GM12872 (cell line): ENCODE measurements around the gene MFNG.
A peak's percentile ranks its signal among the peaks of the same experiment; 100 is the strongest.

Experiments used
- TF ChIP-seq, protein P1 (sequence below): IDR thresholded peaks from 3 replicates; pipeline ENCODE4 v1.5.1; 2011; ENCODE audit warnings: low read depth, mild to moderate bottlenecking, low read length, moderate library complexity; ENCODE audit not compliant: insufficient read depth

MFNG gene

DNA sequence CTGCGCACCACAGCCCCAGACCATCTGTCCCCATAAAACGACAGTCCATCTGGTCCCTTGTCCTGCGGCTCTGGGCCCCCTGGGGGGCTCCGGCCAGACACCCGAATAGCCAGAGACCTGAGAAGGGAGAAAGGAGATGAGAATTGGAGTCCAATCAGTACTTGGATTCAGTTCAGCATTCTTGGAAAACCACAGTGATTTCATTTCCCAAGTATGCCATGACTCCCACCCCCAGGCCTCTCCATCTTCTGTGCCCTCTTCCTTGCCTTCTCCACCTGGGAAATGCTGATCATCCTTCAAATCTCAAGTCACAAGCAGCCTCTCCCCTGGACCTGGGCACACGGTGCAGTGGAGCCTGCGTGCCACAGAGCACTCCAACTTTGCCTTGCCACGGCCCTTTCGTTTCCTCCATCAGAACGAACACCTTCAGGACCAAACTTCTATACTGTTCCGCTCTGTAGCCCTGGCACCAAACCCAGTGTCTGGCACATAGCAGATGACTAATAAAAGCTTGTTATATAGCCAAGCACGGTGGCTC lies 10.9 kb upstream of the MFNG start:
- TF ChIP-seq, protein P1, sequence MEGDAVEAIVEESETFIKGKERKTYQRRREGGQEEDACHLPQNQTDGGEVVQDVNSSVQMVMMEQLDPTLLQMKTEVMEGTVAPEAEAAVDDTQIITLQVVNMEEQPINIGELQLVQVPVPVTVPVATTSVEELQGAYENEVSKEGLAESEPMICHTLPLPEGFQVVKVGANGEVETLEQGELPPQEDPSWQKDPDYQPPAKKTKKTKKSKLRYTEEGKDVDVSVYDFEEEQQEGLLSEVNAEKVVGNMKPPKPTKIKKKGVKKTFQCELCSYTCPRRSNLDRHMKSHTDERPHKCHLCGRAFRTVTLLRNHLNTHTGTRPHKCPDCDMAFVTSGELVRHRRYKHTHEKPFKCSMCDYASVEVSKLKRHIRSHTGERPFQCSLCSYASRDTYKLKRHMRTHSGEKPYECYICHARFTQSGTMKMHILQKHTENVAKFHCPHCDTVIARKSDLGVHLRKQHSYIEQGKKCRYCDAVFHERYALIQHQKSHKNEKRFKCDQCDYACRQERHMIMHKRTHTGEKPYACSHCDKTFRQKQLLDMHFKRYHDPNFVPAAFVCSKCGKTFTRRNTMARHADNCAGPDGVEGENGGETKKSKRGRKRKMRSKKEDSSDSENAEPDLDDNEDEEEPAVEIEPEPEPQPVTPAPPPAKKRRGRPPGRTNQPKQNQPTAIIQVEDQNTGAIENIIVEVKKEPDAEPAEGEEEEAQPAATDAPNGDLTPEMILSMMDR: no peak

DNA sequence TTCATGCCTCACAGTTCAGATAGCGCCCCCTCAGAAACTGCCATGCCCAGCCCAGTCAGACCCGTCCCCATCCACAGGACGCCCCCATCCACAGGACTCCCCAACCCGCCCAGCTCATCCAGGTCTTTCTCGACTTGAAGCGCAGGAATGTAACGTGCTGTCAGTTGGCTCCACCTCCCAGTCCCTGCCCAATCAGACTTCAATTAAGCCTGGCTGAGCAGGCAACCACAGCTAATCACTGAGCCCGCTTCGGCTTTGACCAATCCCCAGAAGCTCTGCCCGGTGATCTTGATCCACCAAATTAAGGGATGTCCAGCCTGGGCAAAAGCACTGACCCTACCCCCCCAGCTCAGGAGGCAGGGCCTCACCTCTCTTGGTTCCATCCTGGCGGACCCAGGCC lies 10.5 kb upstream of the MFNG start:
- TF ChIP-seq, protein P1: no peak

DNA sequence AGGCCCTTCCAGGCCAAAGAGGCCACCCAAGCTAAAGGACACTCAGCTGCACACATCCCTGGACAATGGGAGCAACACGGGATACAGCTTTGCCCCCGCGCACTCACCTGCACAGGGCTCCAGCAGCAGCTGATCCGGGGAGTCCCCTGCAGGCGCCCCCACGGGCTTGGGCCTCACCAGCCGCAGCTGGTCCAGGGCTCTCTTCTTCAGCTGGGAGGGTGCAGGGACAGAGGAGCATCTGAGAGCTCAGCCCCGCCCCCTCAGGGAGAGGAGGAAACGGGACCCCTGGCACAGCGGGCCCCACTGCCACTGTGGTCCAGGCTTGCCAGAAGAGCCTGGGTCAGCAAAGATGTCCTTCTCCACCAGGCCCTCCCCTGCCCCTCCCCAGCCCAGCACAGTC lies 7.8 kb upstream of the MFNG start:
- TF ChIP-seq, protein P1: no peak

DNA sequence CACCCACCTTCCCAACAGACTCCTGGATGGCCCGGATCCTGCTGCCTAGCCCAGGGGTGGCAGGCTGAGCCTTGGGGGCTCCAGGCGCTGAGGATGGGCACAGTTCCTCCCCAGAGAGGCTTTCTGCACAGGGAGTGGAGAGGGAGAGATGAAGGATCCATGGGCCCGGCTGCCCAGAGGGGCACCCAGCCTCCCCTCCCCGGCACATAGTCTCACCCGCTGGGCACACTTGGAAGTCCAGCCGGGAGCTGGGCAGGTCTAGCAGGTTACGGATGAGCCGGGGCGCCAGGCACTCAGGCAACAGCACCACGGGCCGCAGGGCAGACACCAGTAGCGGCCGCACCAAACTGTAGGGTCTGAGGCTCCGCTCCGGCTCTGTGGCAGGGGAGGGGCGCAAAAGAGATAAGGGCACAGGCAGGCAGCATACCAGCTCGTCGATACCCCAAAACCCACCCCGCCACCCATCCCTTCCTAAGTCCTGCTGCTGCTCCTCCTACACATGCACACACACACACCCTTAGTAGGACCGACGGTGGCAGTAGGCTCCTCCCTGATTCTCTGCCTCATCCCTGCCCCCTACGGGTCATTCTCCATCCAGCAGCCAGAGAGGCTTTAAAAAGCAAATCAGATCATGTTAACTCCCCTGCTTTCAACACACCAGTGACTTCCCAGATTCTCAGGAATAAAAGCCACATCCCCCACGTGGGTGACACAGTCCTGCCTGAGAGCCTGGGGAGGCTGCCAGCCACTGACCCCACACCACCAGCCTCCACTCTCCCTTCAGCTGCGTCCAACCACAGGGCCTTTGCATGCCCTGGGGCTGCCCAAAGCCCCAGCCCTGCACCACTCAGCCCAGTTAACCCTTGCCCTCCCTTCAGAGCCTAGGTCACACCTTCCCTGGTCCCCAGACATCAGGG lies 6.5 kb upstream of the MFNG start:
- TF ChIP-seq, protein P1: peak; percentile 77

DNA sequence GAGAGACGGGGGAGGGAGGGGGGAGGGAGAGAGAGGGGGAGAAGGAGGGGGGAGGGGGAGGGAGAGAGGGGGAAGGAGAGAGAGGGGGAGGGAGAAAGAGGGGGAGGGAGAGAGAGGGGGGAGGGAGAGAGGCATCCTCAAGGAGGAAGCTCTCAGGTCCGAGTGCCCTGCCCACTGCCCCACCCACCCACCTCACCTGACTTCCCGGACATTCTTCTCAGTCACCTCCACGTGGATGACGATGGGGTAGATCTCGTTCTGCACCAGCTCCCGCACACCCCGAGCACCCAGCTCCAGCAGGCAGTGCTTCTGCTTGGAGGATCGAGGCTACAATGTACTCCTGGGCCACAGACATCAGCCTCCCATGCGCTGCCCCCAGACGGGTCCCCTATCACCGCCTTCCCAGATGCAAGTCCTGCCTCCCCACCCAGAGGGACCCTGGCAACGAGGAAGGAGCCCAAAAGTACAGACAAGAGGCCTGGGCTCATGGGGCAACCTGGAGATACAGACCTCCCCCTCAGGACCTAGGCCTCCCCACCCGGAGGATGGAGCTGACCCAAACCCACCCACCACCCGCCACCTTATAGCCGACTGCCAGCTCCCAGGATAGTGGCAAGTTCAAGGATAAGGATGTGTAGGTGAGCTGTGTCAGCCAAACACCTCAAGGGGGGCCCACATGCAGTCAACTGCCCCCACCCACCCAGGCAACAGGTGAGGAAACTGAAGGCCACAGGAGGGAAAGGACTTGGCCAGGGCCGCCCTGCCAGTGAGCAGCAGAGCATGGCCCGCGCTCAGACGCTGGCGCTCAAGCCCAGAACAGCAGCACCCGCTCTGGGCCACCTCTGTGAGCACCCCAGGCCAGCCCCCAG lies 5.6 kb upstream of the MFNG start:
- TF ChIP-seq, protein P1: no peak

DNA sequence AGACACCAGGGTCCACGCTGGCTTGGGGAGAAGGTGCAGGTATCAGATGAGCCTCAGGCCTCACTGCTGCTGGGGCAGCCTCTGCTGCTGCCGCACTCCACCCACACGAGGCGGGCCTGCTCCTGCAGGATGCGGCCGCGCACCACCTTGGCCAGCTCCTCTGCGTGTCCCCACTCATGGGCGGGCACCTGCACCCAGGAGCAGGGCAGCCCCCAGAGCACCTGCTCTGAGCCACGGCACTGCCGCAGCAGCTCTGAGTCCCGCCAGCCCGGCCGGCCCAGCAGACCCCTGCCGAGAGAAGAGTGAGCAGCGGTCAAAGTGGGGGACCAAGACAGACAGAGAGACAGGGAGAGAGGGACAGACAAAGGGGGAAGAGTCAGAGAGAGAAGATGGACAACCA lies 4.9 kb upstream of the MFNG start:
- TF ChIP-seq, protein P1: no peak

DNA sequence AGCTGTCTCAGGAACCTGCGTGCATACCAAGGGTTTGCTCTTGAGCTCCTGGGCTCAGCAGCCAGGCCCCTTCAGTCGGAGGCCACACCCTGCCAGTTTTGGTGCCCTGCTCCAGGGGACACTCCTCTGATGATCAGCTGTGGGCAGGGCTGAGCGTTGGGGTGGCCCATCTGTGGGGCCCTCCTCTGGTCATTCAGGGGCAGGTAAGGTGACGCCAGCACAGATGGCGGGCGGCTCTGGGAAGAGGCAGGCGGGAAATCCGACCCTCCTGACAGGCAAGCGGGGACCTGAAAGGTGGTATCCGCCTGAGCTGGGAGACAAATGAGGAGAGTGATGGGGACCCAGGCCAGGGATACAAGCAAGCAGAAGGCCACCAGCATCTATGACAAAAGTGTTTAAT lies 3.8 kb upstream of the MFNG start:
- TF ChIP-seq, protein P1: no peak
